ENCODE results near the gene GNGT2.

- TF ChIP-seq CTCF (IDR thresholded peaks at IDR 0.05; ENCODE audit: low read depth, low read length) (no peak), POLR2A (IDR thresholded peaks at IDR 0.05; ENCODE audit: extremely low read depth, insufficient read length) (no peak), MAX (IDR thresholded peaks at IDR 0.05; ENCODE audit: low read depth, low read length) (no peak), MYC (IDR thresholded peaks at IDR 0.05; ENCODE audit: low read depth, low read length) (no peak)
Measured at GRCh38 chr17:49196520-49196919, 13.9 kb downstream of the GNGT2 start.
